ENCODE data around the gene ZPBP. TPM values are rescaled to one million over a fixed set of nuclear protein-coding genes. Genes with fewer than 3 reads are reported as not detected.

ZPBP gene
- total and polyA plus RNA-seq, 7 donors = not detected

DNA sequence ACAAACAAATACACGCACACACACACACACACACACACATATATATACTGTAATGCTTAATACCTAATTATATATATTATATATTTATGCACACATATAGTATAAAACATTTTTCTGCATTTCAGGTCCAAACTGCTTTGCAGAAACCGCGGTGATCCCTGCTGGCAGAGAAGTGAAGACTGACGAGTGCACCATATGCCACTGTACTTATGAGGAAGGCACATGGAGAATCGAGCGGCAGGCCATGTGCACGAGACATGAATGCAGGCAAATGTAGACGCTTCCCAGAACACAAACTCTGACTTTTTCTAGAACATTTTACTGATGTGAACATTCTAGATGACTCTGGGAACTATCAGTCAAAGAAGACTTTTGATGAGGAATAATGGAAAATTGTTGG is 181.1 kb downstream of the ZPBP start:
- no peaks in the 10 kb centered on the region for H3K27me3 ChIP-seq
- H3K9me3 ChIP-seq = no peaks in the 10 kb centered on the region
- 86 to 87% methylated on average over 8 of the region's 8 CpGs for WGBS, 2 donors
- DNase-seq = no peak
- no peak overlapping the region for H3K4me3 ChIP-seq
- H3K4me1 ChIP-seq = no peaks in the 10 kb centered on the region
- no peak overlapping the region for H3K27ac ChIP-seq
- no peaks in the 10 kb centered on the region for H3K36me3 ChIP-seq
- TF ChIP-seq, protein P1, sequence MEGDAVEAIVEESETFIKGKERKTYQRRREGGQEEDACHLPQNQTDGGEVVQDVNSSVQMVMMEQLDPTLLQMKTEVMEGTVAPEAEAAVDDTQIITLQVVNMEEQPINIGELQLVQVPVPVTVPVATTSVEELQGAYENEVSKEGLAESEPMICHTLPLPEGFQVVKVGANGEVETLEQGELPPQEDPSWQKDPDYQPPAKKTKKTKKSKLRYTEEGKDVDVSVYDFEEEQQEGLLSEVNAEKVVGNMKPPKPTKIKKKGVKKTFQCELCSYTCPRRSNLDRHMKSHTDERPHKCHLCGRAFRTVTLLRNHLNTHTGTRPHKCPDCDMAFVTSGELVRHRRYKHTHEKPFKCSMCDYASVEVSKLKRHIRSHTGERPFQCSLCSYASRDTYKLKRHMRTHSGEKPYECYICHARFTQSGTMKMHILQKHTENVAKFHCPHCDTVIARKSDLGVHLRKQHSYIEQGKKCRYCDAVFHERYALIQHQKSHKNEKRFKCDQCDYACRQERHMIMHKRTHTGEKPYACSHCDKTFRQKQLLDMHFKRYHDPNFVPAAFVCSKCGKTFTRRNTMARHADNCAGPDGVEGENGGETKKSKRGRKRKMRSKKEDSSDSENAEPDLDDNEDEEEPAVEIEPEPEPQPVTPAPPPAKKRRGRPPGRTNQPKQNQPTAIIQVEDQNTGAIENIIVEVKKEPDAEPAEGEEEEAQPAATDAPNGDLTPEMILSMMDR (IDR thresholded peaks at IDR 0.05) = no peak
- TF ChIP-seq POLR2A (IDR thresholded peaks at IDR 0.05) (no peak), POLR2AphosphoS5 (IDR thresholded peaks at IDR 0.05) (no peak), EP300 (IDR thresholded peaks at IDR 0.05) (no peak)
- intact Hi-C loops (cut with DNase I) = no loop called here

DNA sequence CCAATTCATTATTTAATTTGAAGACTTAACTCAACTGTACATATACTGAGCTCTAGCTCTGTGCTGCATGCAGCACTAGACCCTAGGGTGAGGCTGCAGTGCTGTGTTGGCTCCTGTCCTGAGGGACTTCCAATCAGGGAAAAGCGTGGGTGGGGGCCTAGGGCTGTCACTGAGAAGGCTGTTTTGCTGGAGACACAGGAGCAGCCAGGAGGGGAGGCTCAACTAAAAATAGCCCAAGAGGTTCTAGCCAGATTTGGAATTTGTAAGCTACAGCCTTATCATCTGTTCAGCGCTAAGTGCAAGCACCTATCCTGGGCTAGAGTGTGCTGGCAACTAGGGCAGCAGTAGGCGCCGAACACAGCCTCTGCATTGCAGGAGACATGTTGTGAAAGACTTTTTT is 198.5 kb downstream of the ZPBP start:
- no peak overlapping the region for H3K27ac ChIP-seq
- no peaks in the 10 kb centered on the region for H3K36me3 ChIP-seq
- H3K4me3 ChIP-seq = no peak overlapping the region
- 85 to 90% methylated on average over 4 of the region's 4 CpGs for WGBS, 2 donors
- no peaks in the 10 kb centered on the region for H3K4me1 ChIP-seq
- TF ChIP-seq, protein P1 (IDR thresholded peaks at IDR 0.05) = no peak
- TF ChIP-seq EP300 (IDR thresholded peaks at IDR 0.05) (no peak), POLR2A (IDR thresholded peaks at IDR 0.05) (no peak), POLR2AphosphoS5 (IDR thresholded peaks at IDR 0.05) (no peak)
- H3K27me3 ChIP-seq = no peaks in the 10 kb centered on the region
- no peaks in the 10 kb centered on the region for H3K9me3 ChIP-seq
- intact Hi-C loops (cut with DNase I) = no loop called here
- DNase-seq = no peak

DNA sequence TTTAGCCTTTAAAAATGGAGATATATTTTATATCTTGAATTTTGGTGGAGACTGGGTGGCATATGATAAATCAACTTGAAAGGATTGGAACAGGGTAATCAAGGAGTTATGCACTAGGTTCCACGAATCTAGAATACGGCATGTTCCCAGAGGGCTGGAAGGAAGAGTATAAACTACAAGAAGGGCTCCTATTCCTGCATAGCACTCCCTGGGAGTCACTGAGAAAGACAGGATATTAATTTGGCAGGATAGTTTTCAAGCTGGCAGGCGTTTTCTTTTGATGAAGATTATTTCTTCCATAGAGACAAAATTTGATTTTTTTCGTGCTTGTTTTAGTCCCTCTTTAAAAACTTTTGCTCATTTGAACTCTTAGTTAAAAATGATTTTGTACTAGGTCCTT is 199.9 kb downstream of the ZPBP start:
- 65 to 74% methylated on average over 4 of the region's 4 CpGs for WGBS, 2 donors
- no peak overlapping the region for H3K27ac ChIP-seq

DNA sequence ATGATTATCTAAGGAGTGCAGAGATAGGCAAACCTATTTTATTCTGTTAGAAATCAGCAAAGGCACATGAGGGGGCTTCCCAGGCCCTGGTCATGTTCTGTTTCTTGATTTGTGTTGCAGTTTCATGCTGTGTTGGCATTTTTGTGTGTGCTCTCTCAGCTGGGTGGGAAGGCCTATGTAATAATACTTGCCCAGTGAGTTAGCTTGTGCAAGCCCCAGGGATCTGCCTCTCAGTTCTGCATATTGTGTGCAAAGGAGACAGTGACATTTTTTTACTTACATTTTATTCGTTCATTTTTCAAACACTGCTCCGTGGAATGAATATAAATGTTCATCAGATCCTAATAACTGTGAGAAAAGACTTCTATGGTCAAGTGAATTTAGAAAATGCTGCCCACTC is 200.6 kb downstream of the ZPBP start:
- intact Hi-C loops (cut with DNase I) = no loop called here
- Histone ChIP-seq H3K4me3 (no peak overlapping the region), H3K4me1 (no peaks in the 10 kb centered on the region), H3K36me3 (no peaks in the 10 kb centered on the region), H3K9me3 (no peaks in the 10 kb centered on the region), H3K27ac (no peak overlapping the region), H3K27me3 (no peaks in the 10 kb centered on the region)
- WGBS, 2 donors = 80 to 81% methylated on average over 2 of the region's 2 CpGs
- TF ChIP-seq EP300 (IDR thresholded peaks at IDR 0.05) = no peak
- TF ChIP-seq POLR2AphosphoS5 (IDR thresholded peaks at IDR 0.05) = no peak
- no peak for TF ChIP-seq POLR2A (IDR thresholded peaks at IDR 0.05)
- TF ChIP-seq, protein P1 (IDR thresholded peaks at IDR 0.05) = no peak
- DNase-seq = no peak

More for the DNA sequence above, 199.9 kb downstream of the ZPBP start:
- Histone ChIP-seq H3K4me1 (no peaks in the 10 kb centered on the region), H3K9me3 (no peaks in the 10 kb centered on the region), H3K27me3 (no peaks in the 10 kb centered on the region), H3K36me3 (no peaks in the 10 kb centered on the region), H3K4me3 (no peak overlapping the region)
- intact Hi-C loops (cut with DNase I) = no loop called here
- TF ChIP-seq POLR2AphosphoS5 (IDR thresholded peaks at IDR 0.05) = no peak
- TF ChIP-seq, protein P1 (IDR thresholded peaks at IDR 0.05) = no peak
- no peak for TF ChIP-seq POLR2A (IDR thresholded peaks at IDR 0.05)
- TF ChIP-seq EP300 (IDR thresholded peaks at IDR 0.05) = no peak
- no peak for DNase-seq

Other genes with a start within 250 kb of the ZPBP start
- gene IKZF1, start 211.5 kb upstream of the ZPBP start, total RNA-seq = 10 to 100 TPM in 1 of 4 donors, 1 to 10 TPM in 3; 5.5 to 20.5 (median 7.6) TPM
- 10 to 100 TPM in 1 of 3 donors, 1 to 10 TPM in 2; 1.8 to 29.9 (median 1.8) TPM for gene IKZF1, start 211.5 kb upstream of the ZPBP start, polyA plus RNA-seq